ENCODE data around the gene ZNF641. TPM values are rescaled to one million over a fixed set of nuclear protein-coding genes. Genes with fewer than 3 reads are reported as not detected.

Gene ZNF641
- total RNA-seq, 1 experiment from 2014 or later: 8.3 TPM

DNA sequence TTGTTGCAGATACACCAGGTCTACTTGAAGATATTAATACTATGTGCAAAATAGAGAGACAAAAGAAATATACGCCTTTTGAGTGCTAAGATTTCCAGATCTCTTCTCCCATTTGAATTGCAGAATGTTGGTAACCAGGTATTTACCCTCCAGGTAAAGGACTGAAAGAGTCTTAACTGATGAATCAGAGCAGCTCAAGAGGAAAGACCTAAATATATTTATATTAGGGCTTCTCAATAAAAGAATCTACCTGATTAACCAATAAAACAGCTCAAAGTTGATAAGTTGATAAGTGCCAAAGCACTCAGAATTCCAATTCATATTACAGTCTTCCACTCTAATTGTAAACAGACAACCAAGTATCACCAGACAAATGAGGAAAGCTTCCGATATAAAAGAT lies 59.2 kb downstream of the ZNF641 start:
- H3K4me3 Mint-ChIP-seq: no peak overlapping the region
- no peaks in the 10 kb centered on the region for H3K9me3 Mint-ChIP-seq
- H3K36me3 Mint-ChIP-seq: no peaks in the 10 kb centered on the region
- no peak for ATAC-seq
- TF ChIP-seq, protein P1, sequence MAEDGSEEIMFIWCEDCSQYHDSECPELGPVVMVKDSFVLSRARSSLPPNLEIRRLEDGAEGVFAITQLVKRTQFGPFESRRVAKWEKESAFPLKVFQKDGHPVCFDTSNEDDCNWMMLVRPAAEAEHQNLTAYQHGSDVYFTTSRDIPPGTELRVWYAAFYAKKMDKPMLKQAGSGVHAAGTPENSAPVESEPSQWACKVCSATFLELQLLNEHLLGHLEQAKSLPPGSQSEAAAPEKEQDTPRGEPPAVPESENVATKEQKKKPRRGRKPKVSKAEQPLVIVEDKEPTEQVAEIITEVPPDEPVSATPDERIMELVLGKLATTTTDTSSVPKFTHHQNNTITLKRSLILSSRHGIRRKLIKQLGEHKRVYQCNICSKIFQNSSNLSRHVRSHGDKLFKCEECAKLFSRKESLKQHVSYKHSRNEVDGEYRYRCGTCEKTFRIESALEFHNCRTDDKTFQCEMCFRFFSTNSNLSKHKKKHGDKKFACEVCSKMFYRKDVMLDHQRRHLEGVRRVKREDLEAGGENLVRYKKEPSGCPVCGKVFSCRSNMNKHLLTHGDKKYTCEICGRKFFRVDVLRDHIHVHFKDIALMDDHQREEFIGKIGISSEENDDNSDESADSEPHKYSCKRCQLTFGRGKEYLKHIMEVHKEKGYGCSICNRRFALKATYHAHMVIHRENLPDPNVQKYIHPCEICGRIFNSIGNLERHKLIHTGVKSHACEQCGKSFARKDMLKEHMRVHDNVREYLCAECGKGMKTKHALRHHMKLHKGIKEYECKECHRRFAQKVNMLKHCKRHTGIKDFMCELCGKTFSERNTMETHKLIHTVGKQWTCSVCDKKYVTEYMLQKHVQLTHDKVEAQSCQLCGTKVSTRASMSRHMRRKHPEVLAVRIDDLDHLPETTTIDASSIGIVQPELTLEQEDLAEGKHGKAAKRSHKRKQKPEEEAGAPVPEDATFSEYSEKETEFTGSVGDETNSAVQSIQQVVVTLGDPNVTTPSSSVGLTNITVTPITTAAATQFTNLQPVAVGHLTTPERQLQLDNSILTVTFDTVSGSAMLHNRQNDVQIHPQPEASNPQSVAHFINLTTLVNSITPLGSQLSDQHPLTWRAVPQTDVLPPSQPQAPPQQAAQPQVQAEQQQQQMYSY (CRISPR knock-in tag; IDR thresholded peaks at IDR 0.05): no peak
- TF ChIP-seq FOXP1 (CRISPR knock-in tag; IDR thresholded peaks at IDR 0.05; ENCODE audit: borderline replicate concordance) (no peak), GRHL2 (CRISPR knock-in tag; IDR thresholded peaks at IDR 0.05; ENCODE audit: insufficient replicate concordance, severe bottlenecking) (no peak), FOXJ3 (CRISPR knock-in tag; IDR thresholded peaks at IDR 0.05; ENCODE audit: borderline replicate concordance) (no peak), ZNF317 (CRISPR knock-in tag; IDR thresholded peaks at IDR 0.05; ENCODE audit: borderline replicate concordance, low read depth) (no peak), ZNF416 (CRISPR knock-in tag; IDR thresholded peaks at IDR 0.05) (no peak), ETV6 (CRISPR knock-in tag; IDR thresholded peaks at IDR 0.05) (no peak), MXD4 (CRISPR knock-in tag; IDR thresholded peaks at IDR 0.05; ENCODE audit: borderline replicate concordance) (no peak), ELF4 (CRISPR knock-in tag; IDR thresholded peaks at IDR 0.05; ENCODE audit: low read depth) (no peak), JUN (CRISPR knock-in tag; IDR thresholded peaks at IDR 0.05) (no peak), OVOL2 (CRISPR knock-in tag; IDR thresholded peaks at IDR 0.05; ENCODE audit: borderline replicate concordance) (no peak), GTF2I (CRISPR knock-in tag; conservative IDR thresholded peaks at IDR 0.05) (no peak)
- TF ChIP-seq, protein P2, sequence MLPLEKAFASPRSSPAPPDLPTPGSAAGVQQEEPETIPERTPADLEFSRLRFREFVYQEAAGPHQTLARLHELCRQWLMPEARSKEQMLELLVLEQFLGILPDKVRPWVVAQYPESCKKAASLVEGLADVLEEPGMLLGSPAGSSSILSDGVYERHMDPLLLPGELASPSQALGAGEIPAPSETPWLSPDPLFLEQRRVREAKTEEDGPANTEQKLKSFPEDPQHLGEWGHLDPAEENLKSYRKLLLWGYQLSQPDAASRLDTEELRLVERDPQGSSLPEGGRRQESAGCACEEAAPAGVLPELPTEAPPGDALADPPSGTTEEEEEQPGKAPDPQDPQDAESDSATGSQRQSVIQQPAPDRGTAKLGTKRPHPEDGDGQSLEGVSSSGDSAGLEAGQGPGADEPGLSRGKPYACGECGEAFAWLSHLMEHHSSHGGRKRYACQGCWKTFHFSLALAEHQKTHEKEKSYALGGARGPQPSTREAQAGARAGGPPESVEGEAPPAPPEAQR (CRISPR knock-in tag; IDR thresholded peaks at IDR 0.05): no peak
- TF ChIP-seq, protein P3, sequence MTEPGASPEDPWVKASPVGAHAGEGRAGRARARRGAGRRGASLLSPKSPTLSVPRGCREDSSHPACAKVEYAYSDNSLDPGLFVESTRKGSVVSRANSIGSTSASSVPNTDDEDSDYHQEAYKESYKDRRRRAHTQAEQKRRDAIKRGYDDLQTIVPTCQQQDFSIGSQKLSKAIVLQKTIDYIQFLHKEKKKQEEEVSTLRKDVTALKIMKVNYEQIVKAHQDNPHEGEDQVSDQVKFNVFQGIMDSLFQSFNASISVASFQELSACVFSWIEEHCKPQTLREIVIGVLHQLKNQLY (CRISPR knock-in tag; IDR thresholded peaks at IDR 0.05): no peak
- TF ChIP-seq, protein P4, sequence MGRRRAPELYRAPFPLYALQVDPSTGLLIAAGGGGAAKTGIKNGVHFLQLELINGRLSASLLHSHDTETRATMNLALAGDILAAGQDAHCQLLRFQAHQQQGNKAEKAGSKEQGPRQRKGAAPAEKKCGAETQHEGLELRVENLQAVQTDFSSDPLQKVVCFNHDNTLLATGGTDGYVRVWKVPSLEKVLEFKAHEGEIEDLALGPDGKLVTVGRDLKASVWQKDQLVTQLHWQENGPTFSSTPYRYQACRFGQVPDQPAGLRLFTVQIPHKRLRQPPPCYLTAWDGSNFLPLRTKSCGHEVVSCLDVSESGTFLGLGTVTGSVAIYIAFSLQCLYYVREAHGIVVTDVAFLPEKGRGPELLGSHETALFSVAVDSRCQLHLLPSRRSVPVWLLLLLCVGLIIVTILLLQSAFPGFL (CRISPR knock-in tag; IDR thresholded peaks at IDR 0.05; ENCODE audit: borderline replicate concordance): no peak
- TF ChIP-seq, protein P5, sequence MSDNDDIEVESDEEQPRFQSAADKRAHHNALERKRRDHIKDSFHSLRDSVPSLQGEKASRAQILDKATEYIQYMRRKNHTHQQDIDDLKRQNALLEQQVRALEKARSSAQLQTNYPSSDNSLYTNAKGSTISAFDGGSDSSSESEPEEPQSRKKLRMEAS (CRISPR knock-in tag; IDR thresholded peaks at IDR 0.05): no peak
- TF ChIP-seq, protein P6, sequence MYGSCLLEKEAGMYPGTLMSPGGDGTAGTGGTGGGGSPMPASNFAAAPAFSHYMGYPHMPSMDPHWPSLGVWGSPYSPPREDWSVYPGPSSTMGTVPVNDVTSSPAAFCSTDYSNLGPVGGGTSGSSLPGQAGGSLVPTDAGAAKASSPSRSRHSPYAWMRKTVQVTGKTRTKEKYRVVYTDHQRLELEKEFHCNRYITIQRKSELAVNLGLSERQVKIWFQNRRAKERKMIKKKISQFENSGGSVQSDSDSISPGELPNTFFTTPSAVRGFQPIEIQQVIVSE (CRISPR knock-in tag; IDR thresholded peaks at IDR 0.05; ENCODE audit: borderline replicate concordance): no peak
- TF ChIP-seq, protein P7, sequence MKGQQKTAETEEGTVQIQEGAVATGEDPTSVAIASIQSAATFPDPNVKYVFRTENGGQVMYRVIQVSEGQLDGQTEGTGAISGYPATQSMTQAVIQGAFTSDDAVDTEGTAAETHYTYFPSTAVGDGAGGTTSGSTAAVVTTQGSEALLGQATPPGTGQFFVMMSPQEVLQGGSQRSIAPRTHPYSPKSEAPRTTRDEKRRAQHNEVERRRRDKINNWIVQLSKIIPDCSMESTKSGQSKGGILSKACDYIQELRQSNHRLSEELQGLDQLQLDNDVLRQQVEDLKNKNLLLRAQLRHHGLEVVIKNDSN (CRISPR knock-in tag; IDR thresholded peaks at IDR 0.05): no peak
- TF ChIP-seq, protein P8, sequence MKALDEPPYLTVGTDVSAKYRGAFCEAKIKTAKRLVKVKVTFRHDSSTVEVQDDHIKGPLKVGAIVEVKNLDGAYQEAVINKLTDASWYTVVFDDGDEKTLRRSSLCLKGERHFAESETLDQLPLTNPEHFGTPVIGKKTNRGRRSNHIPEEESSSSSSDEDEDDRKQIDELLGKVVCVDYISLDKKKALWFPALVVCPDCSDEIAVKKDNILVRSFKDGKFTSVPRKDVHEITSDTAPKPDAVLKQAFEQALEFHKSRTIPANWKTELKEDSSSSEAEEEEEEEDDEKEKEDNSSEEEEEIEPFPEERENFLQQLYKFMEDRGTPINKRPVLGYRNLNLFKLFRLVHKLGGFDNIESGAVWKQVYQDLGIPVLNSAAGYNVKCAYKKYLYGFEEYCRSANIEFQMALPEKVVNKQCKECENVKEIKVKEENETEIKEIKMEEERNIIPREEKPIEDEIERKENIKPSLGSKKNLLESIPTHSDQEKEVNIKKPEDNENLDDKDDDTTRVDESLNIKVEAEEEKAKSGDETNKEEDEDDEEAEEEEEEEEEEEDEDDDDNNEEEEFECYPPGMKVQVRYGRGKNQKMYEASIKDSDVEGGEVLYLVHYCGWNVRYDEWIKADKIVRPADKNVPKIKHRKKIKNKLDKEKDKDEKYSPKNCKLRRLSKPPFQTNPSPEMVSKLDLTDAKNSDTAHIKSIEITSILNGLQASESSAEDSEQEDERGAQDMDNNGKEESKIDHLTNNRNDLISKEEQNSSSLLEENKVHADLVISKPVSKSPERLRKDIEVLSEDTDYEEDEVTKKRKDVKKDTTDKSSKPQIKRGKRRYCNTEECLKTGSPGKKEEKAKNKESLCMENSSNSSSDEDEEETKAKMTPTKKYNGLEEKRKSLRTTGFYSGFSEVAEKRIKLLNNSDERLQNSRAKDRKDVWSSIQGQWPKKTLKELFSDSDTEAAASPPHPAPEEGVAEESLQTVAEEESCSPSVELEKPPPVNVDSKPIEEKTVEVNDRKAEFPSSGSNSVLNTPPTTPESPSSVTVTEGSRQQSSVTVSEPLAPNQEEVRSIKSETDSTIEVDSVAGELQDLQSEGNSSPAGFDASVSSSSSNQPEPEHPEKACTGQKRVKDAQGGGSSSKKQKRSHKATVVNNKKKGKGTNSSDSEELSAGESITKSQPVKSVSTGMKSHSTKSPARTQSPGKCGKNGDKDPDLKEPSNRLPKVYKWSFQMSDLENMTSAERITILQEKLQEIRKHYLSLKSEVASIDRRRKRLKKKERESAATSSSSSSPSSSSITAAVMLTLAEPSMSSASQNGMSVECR (CRISPR knock-in tag; IDR thresholded peaks at IDR 0.05; ENCODE audit: borderline replicate concordance): no peak
- TF ChIP-seq, protein P9, sequence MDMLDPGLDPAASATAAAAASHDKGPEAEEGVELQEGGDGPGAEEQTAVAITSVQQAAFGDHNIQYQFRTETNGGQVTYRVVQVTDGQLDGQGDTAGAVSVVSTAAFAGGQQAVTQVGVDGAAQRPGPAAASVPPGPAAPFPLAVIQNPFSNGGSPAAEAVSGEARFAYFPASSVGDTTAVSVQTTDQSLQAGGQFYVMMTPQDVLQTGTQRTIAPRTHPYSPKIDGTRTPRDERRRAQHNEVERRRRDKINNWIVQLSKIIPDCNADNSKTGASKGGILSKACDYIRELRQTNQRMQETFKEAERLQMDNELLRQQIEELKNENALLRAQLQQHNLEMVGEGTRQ (CRISPR knock-in tag; IDR thresholded peaks at IDR 0.05): no peak
- ChIA-PET CTCF (interaction anchor here (1.1 kb wide), 1 partner anchor 327 kb away, joined by 5 read pairs; no protein-coding TSS in a partner anchor), POLR2A (no interaction called here)
- DNase-seq (ENCODE audit: low spot score): no peak
- no peak overlapping the region for H3K27ac Mint-ChIP-seq
- peaks cover 2% of the 10 kb centered on the region for H3K4me1 Mint-ChIP-seq
- H3K27me3 Mint-ChIP-seq (ENCODE audit: low read depth): peaks cover 63% of the 10 kb centered on the region
